Activated CD8-positive, alpha-beta memory T cell treated with anti-CD3 and anti-CD28 coated beads for 48 hours (primary cell): ENCODE results near the gene WDR1.

ENCODE experiments used
- DNase-seq, 3 experiments: peaks; one replicate each; pipeline ENCODE4 v3.0.0-alpha.2; 2020; ENCODE audit warnings: low read depth in 2 of 3, low spot score in 2 of 3

Gene WDR1

GRCh38 chr4:10115271-10115796 lies 1.3 kb downstream of the WDR1 start:
- no peak for DNase-seq

- no peak for DNase-seq
Observed at GRCh38 chr4:10114607-10115006, 2.0 kb downstream of the WDR1 start.

GRCh38 chr4:10114147-10114546 lies 2.5 kb downstream of the WDR1 start:
- no peak for DNase-seq

- DNase-seq, result no peak
Observed at GRCh38 chr4:10113362-10114047, 3.1 kb downstream of the WDR1 start.

- no peak for DNase-seq
Observed at GRCh38 chr4:10112658-10113284, 3.8 kb downstream of the WDR1 start.

GRCh38 chr4:10111067-10111801 lies 5.4 kb downstream of the WDR1 start:
- DNase-seq, result no peak

- DNase-seq, result no peak
Observed at GRCh38 chr4:10109995-10110670, 6.5 kb downstream of the WDR1 start.

- no peak for DNase-seq
Observed at GRCh38 chr4:10108818-10109783, 7.5 kb downstream of the WDR1 start.

- DNase-seq, result no peak
Observed at GRCh38 chr4:10108391-10108790, 8.2 kb downstream of the WDR1 start.

GRCh38 chr4:10107111-10108091 lies 9.2 kb downstream of the WDR1 start:
- DNase-seq, result no peak

GRCh38 chr4:10106421-10107039 lies 10.1 kb downstream of the WDR1 start:
- peak in 2 of 3 experiments; percentile 44 to 50 for DNase-seq

GRCh38 chr4:10105920-10106319 lies 10.7 kb downstream of the WDR1 start:
- no peak for DNase-seq

- DNase-seq, result no peak
Observed at GRCh38 chr4:10105421-10105820, 11.2 kb downstream of the WDR1 start.

- no peak for DNase-seq
Observed at GRCh38 chr4:10104991-10105276, 11.7 kb downstream of the WDR1 start.

GRCh38 chr4:10104211-10104990 lies 12.2 kb downstream of the WDR1 start:
- no peak for DNase-seq

GRCh38 chr4:10102474-10103332 lies 13.9 kb downstream of the WDR1 start:
- no peak for DNase-seq
